Measurements from ENCODE around the gene PAMR1.

- TF ChIP-seq POLR2AphosphoS5 (IDR thresholded peaks at IDR 0.05; ENCODE audit: low read depth, low read length), result no peak
- no peak for TF ChIP-seq NANOG (IDR thresholded peaks at IDR 0.05; ENCODE audit: insufficient read depth, low read depth, low read length, poor library complexity, severe bottlenecking)
- TF ChIP-seq YY1 (IDR thresholded peaks at IDR 0.05; ENCODE audit: low read depth, low read length), result no peak
- TF ChIP-seq ZNF274 (IDR thresholded peaks at IDR 0.05; ENCODE audit: borderline replicate concordance, extremely low read depth, low read length), result no peak
- no peak for TF ChIP-seq CTCF (IDR thresholded peaks at IDR 0.05; ENCODE audit: control extremely low read depth in 1 of 3, insufficient read depth in 1 of 3, low read depth in 1 of 3, low read length in 3 of 3)
- no peak for TF ChIP-seq EP300 (IDR thresholded peaks at IDR 0.05; ENCODE audit: borderline replicate concordance in 1 of 2, low read depth in 2 of 2, low read length in 2 of 2)
- TF ChIP-seq SP1 (IDR thresholded peaks at IDR 0.05; ENCODE audit: low read depth, low read length), result no peak
- TF ChIP-seq CEBPB (IDR thresholded peaks at IDR 0.05; ENCODE audit: low read depth, low read length), result no peak
- TF ChIP-seq POLR2A (IDR thresholded peaks at IDR 0.05; ENCODE audit: control extremely low read depth in 1 of 2, low read depth in 2 of 2, low read length in 2 of 2), result no peak
- no peak for TF ChIP-seq SIX5 (IDR thresholded peaks at IDR 0.05; ENCODE audit: low read depth, low read length)
Observed at GRCh38 chr11:35432464-35432863, 93.0 kb downstream of the PAMR1 start.

Data from H1 (cell line).